Esophagus squamous epithelium (tissue), 5 donors: ENCODE data around the gene RAB19. TPM values are rescaled to one million over a fixed set of nuclear protein-coding genes. Genes with fewer than 3 reads are reported as not detected.
"Not testable (repeated sequence)": the region's sequence is repeated elsewhere in the genome, so short reads cannot be mapped to it uniquely, and the experiment has no call there.

ENCODE experiments used
- DNase-seq: peaks from one replicate; lab custom pipeline; 2025; lab: John Stamatoyannopoulos, UW
- H3K27ac ChIP-seq, 4 donors: fragments of 200-600 bp; sonication (generic); one replicate each; pipeline ENCODE4 v1.5.1; 2016 to 2019; ENCODE audit warnings: mild to moderate bottlenecking in 1 of 4
- H3K27me3 ChIP-seq, 4 donors: fragments of 200-600 bp; sonication (generic); 1 replicate in 3 of 4; 2 replicates in 1 of 4; pipeline versions ENCODE4 v1.5.1 to v1.6.0; 2017 to 2021; ENCODE audit warnings: antibody characterized with exemption in 1 of 4
- H3K36me3 ChIP-seq, 3 donors: fragments of 200-600 bp; sonication (generic); one replicate each; pipeline ENCODE4 v1.5.1; 2016 to 2019
- H3K4me1 ChIP-seq, 3 donors: fragments of 200-600 bp; sonication (generic); one replicate each; pipeline ENCODE4 v1.5.1; 2017 to 2019
- H3K4me3 ChIP-seq, 4 donors: fragments of 200-600 bp; sonication (generic); 1 replicate in 3 of 4; 2 replicates in 1 of 4; pipeline ENCODE4 v1.5.1; 2016 to 2019; ENCODE audit warnings: mild to moderate bottlenecking in 2 of 4, moderate library complexity in 1 of 4
- H3K9me3 ChIP-seq, 3 donors: fragments of 200-600 bp; sonication (generic); one replicate each; pipeline ENCODE4 v1.5.1; 2016 to 2019
- CTCF ChIP-seq, 6 experiments: fragments of 450-650 bp in 4 of 6; fragments of 200-600 bp in 2 of 6; sonication (generic) in 2 of 6; IDR thresholded peaks; one replicate each; pipeline ENCODE4 v1.5.1; 2016 to 2019; ENCODE audit warnings: antibody characterized with exemption in 6 of 6, mild to moderate bottlenecking in 4 of 6, moderate library complexity in 4 of 6
- POLR2A ChIP-seq, 4 donors: fragments of 450-650 bp; IDR thresholded peaks; one replicate each; pipeline ENCODE4 v1.6.1; 2017; ENCODE audit warnings: antibody characterized with exemption in 4 of 4, mild to moderate bottlenecking in 4 of 4, moderate library complexity in 3 of 4
- WGBS, 2 donors: methylation state at CpG; one replicate each; pipeline ENCODE4 v1.1.5; 2018; 5-methylcytosine and 5-hydroxymethylcytosine counted together
- intact Hi-C: fragments of 100-400 bp; cut with DNase I; formaldehyde crosslinking; loops from one replicate; pipeline ENCODE4 v1.15.0; 2022
- total RNA-seq, 4 donors: library from RNA; depleted of rRNA; stranded (reverse); fragments of >200 nt; gene quantifications; one replicate each; pipeline ENCODE4 v1.1.0, GENCODE V29; 2016
- donor health status: DM: yes; HTN: yes; CAD: no.

Gene RAB19
- total RNA-seq, 4 donors from 2014 or later, result 0.57 to 0.68 TPM; not detected in 2

GRCh38 chr7:140400381-140400780 is 3.5 kb upstream of the RAB19 start:
- Histone ChIP-seq H3K27me3 (peaks cover 0 to 6% (median 0%) of the 10 kb centered on the region in 4 donors), H3K27ac (no peak overlapping the region), H3K4me3 (no peak overlapping the region), H3K9me3 (no peaks in the 10 kb centered on the region), H3K4me1 (peaks cover 0 to 35% (median 3%) of the 10 kb centered on the region in 3 donors), H3K36me3 (no peaks in the 10 kb centered on the region)
- no peak for TF ChIP-seq POLR2A (IDR thresholded peaks at IDR 0.05)
- TF ChIP-seq CTCF (IDR thresholded peaks at IDR 0.05), result no peak
- 72 to 78% methylated on average over 3 of the region's 3 CpGs for WGBS, 2 donors
- no peak for DNase-seq
- intact Hi-C loops, result no loop called here

DNA sequence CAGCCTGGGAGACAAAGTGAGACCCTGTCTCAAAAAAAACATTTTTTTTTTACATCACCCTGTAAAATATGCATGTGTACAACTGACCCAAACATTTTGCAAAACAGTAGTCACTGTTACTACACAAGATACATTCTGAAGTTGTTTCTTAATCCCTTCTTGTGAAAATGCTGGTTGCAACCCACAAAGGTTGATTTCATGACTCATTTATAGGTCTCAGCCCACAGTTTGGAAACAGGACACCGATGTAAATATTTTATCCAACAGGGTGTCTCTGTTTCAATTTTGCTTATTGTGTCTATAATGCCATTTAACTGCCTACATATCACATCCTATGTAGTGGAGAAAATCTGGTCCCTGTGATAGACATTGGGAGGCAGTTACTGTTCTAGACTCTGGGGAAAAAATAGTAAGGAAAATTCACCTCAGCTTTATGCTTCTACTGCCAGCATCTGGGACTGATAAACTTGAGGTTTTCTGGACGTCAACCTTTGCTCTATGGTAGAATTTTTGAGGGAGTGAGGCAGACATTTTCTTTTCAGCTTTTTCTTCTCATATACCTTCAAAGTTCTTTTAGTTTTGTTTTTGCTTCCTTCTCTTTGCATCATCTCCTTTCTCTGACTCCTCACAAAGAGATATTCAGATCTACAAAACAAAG is 1.6 kb upstream of the RAB19 start:
- peaks cover 0 to 23% (median 1%) of the 10 kb centered on the region in 3 donors for H3K4me1 ChIP-seq
- 54 to 75% methylated on average over 2 of the region's 2 CpGs for WGBS, 2 donors
- intact Hi-C loops, result no loop called here
- DNase-seq, result no peak
- H3K36me3 ChIP-seq, result no peaks in the 10 kb centered on the region
- H3K4me3 ChIP-seq, result no peak overlapping the region
- H3K27me3 ChIP-seq, result peaks cover 0 to 6% (median 0%) of the 10 kb centered on the region in 4 donors
- H3K27ac ChIP-seq, result no peak overlapping the region
- no peak for TF ChIP-seq CTCF (IDR thresholded peaks at IDR 0.05)
- TF ChIP-seq POLR2A (IDR thresholded peaks at IDR 0.05), result no peak
- H3K9me3 ChIP-seq, result no peaks in the 10 kb centered on the region

GRCh38 chr7:140404565-140405065 is 757 bp downstream of the RAB19 start:
- Histone ChIP-seq H3K4me3 (peak overlapping the region in 2 of 4 donors; percentile 51 to 68), H3K27ac (no peak overlapping the region), H3K4me1 (peaks cover 0 to 14% (median 0%) of the 10 kb centered on the region in 3 donors), H3K9me3 (no peaks in the 10 kb centered on the region), H3K27me3 (peaks cover 0 to 6% (median 0%) of the 10 kb centered on the region in 4 donors), H3K36me3 (no peaks in the 10 kb centered on the region)
- 39 to 64% methylated on average over 3 of the region's 3 CpGs for WGBS, 2 donors
- no peak for DNase-seq
- TF ChIP-seq CTCF (IDR thresholded peaks at IDR 0.05), result no peak
- no peak for TF ChIP-seq POLR2A (IDR thresholded peaks at IDR 0.05)
- intact Hi-C loops, result no loop called here

DNA sequence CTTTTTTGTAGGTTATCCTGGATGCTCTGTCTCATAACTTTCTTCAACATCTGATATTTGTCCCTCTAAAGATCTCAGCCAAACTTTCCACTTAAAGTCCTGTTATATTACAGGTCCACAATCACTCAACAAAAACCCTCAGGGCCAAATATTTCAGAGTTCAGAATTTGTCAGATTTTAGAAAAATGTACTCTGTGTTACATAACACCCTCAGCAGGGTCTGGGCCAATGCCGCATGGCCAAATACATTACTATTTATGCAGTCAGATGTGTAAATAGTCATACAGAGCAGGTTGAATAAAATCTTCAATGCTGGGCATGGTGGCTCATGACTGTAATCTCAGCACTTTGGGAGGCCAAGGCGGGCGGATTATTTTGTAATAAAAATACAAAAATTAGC is 11.5 kb downstream of the RAB19 start:
- H3K27ac ChIP-seq, result no peak overlapping the region
- no peaks in the 10 kb centered on the region for H3K9me3 ChIP-seq
- H3K27me3 ChIP-seq, result no peaks in the 10 kb centered on the region
- H3K36me3 ChIP-seq, result no peaks in the 10 kb centered on the region
- 88 to 90% methylated on average over 3 of the region's 3 CpGs for WGBS, 2 donors
- TF ChIP-seq CTCF (IDR thresholded peaks at IDR 0.05) (no peak), POLR2A (IDR thresholded peaks at IDR 0.05) (no peak)
- DNase-seq, result no peak
- H3K4me1 ChIP-seq, result no peaks in the 10 kb centered on the region
- intact Hi-C loops, result no loop called here
- H3K4me3 ChIP-seq, result no peak overlapping the region

- WGBS, 2 donors, result 90 to 94% methylated on average over 5 to 9 of the region's 9 CpGs
- H3K36me3 ChIP-seq, H3K27ac ChIP-seq, DNase-seq, H3K27me3 ChIP-seq, H3K9me3 ChIP-seq, intact Hi-C loops, H3K4me3 ChIP-seq, H3K4me1 ChIP-seq: not testable (repeated sequence)
Measured at GRCh38 chr7:140415816-140416215, 12.0 kb downstream of the RAB19 start.
